B cell (primary cell): ENCODE data around the gene DIPK2A.

ENCODE experiments used
- CTCF ChIP-seq: fragments of 200-600 bp; IDR thresholded peaks from one replicate; pipeline ENCODE4 v1.8.0; 2022; ENCODE audit warnings: antibody characterized with exemption, mild to moderate bottlenecking
- EZH2 ChIP-seq: IDR thresholded peaks from 2 replicates; pipeline ENCODE4 v1.6.1; 2012; ENCODE audit warnings: borderline replicate concordance, low read depth, mild to moderate bottlenecking, moderate library complexity, low read length; ENCODE audit not compliant: insufficient read depth, poor library complexity, severe bottlenecking

- TF ChIP-seq CTCF = no peak
- no peak for TF ChIP-seq EZH2
Observed at GRCh38 chr3:143956838-143957237, 14.8 kb upstream of the DIPK2A start.
